ENCODE results near the gene DTNB.
"Not testable (repeated sequence)": the region's sequence is repeated elsewhere in the genome, so short reads cannot be mapped to it uniquely, and the experiment has no call there.

DTNB gene

DNA sequence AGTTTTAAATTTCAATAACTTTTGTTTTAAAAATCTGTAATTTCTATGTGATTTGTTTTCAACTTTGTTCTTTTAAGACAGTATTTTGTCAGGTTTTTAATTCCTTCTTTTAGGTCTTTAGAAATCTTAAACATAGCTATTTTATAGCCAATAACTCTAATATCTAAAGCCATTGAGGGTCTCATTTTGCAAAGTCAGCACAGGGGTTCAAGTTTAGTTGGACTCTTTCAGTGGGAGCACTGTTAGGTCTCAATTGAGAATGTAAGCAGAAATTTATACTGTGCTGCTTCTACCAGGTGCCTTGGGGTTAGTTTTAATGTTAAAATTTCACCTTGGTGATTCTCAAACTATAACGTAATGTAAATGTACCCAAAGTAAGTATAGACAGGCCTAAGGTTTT lies 226.4 kb downstream of the DTNB start:
- DNase-seq, result no peak

- no peak for DNase-seq
These were observed 227.3 kb downstream of the DTNB start for GRCh38 chr2:25446122-25446521.

GRCh38 chr2:25445464-25445863 lies 227.9 kb downstream of the DTNB start:
- no peak for DNase-seq

DNA sequence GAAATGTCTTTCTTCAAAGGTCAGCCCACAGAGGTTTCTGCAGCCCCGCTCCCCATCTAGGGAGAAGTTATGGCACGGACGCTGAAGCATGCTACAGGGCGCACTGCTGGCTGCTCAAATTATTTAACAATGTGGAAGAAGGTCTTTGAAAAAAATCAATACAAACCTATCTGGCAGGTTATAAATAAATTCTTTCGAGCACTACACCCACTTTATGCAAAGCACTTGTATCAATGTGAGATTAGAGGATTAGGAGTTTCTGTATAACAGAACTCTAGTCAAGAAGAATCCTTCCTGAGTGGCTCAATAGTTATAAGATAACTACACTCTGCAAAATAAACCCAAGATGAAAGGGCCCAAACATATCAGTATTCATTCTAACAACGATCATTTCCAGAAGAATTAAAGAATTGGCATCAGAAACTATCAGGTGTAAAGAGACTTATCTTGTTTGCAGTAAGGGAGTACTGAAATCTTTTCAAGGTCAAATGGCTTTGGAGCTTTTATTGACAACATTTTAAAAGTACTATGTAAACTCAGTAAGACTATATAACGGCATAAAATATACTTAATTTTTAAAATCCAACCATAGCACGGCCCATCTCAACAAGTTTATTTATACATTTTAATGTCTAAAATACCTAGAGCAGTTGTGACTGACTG lies 228.6 kb downstream of the DTNB start:
- no peak for DNase-seq

DNA sequence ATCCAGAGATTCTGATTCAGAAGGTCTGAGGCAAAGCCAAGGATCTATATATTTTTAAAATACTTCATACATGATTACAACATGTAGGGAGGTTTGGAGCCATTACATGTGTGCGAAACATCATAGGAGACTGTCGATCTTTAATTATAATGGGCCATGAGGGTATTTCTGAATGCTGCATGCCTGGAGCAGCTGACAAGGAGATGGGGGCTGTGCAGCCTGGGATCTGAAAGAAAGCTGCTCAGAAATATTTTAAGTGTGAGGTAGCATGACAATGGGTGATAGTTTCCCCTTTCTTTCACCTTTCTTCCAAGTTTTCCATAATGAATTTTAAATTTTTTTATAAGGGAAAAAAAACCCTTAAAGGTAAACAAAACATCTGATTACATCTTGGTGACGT lies 229.6 kb downstream of the DTNB start:
- DNase-seq, result no peak

GRCh38 chr2:25441353-25441752 lies 232.0 kb downstream of the DTNB start:
- no peak for DNase-seq

DNA sequence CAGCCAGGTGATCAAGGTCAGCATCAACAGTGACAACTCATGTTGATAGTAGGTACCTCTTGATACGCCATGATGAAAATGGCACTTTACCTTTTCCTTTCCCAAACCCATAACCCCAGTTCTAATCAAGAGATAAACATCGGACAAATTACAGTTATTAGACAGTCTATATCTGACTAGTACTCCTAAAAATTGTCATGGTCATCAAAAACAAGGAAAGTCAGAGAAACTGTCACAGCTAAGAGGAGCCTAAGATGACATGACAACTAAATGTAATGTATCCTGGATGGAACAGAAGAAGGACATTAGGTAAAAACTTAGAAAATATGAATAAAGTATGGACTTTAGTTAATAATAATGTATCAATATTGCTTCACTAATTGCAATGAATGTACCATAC lies 234.6 kb downstream of the DTNB start:
- DNase-seq, result no peak

DNA sequence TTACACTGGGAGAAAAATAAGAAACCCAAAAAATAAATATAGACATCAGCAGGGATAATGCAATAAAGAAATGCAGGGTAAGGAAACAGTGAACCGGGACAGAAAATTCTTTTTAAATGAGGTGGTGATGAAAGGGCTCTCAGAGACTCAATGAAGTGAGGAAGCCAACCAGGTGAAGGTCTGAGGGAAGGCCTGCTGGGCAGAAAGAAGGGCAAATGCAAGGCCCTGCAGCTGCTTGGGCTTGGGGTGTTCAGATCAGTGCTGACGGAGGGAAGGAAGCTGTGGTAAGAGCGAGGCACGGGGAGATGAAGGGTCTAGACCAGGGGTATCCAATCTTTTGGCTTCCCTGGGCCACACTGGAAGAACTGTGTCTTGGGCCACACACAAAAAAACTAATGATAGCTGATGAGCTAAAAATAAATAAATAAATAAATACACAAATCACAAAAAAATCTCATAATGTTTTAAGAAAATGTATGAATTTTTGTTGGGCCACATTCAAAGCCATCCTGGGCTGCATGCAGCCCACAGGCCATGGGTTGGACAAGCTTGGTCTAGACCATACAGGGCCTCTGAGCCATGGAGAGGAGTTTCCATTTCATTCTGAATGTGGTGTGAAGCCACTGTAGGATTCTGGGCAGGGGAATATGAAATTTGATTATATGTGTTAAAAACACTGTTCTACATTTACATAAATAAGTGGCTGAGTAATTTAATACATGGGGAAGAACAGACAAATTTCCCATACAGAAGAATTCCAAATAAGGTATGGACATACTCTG lies 235.3 kb downstream of the DTNB start:
- no peak for DNase-seq

GRCh38 chr2:25435421-25435820 lies 238.0 kb downstream of the DTNB start:
- no peak for DNase-seq

GRCh38 chr2:25431604-25432003 lies 241.8 kb downstream of the DTNB start:
- no peak for DNase-seq

DNA sequence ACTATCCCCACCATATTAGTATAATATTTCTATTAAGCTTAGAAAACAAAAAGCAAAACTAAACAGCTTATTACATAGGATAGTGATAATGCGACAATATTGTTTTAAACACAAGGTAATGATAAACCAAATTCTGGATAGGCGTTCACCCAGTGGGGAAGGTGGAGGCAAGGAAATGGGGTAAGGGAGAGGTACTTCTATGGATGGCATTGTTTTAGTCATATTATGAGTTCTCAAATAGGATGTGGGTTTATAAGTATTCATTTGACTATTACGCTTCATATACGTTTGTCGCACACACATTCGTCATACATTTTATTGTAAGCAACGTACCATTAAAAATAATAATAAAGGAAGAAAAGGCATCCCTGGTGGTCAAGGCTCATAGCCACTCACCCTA lies 242.8 kb downstream of the DTNB start:
- DNase-seq, result no peak

DNA sequence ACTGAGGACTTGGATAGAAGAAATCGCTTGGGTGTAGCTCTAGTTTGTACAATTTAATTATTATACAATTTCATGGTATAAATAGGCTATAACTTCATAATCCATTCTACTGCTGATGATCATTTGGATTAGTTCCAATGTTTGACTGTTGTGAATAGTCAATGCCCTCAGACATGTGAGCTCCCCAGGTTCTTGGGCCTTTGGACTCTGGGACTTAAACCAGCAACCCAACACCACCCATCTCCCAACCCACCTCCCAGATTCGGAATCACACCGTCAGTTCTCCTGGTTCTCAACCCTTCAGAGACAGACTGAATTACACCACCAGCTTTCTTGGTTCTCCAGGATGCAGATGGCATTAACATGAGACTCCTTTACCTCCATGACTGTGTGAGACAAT lies 247.1 kb downstream of the DTNB start:
- DNase-seq, result no peak

GRCh38 chr2:25424426-25425028 lies 248.8 kb downstream of the DTNB start:
- DNase-seq, result no peak

DNA sequence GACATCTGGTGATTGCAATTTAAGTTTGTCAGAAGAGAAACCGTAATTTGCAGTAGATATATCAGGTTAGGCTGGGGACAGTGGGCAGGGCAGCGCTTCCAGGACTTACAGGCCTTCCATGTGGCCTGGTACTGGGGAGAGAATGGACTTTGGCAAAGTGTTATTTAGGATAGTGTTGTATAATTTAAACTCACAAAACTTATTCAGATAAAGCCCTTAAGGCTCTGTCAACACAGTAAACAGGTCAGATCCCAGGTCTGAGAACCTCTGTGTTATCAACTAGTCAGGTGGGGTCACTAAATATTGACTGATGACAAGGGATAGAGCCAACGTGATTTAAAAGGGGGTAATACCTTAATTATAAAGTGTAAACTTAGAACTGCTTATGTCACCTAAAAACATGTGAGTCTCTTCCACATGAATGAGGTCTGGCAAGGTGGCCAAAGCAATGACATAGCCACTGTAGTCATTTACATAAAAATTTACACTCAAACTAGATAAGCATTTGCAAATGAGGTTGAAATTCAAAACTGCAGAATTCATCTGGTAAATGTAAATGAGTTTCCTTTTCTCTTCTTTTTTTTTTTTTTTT lies 251.5 kb downstream of the DTNB start:
- DNase-seq, result no peak

- no peak for DNase-seq
These were observed 252.1 kb downstream of the DTNB start for GRCh38 chr2:25421289-25421688.

- DNase-seq, result no peak
These were observed 252.5 kb downstream of the DTNB start for GRCh38 chr2:25420820-25421237.

DNA sequence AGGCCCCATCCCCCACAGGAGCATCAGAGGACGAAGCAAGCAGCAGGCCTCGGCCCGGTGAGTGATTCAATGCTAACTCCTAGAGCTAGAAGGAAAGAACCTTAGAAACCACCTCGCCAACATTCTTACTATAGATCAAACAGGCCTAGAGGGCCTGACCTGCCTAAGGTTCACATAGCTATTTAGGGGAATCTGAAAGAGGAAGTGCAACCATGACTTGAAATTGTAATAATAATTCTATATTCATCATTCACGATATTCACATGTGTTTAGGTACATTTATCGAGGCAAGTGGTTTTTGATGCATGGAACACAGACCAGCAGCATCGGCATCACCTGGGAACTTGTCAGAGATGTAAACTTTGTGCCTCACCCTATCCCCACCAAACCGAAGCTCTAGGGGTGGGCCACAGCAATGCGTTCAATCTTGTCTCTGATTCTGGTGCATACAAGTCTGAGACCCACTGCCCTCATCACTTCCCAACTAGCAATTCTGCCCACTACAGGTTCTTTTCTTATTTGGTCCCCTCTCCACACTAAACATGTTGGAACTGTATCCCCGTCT lies 253.6 kb downstream of the DTNB start:
- DNase-seq, result no peak

DNA sequence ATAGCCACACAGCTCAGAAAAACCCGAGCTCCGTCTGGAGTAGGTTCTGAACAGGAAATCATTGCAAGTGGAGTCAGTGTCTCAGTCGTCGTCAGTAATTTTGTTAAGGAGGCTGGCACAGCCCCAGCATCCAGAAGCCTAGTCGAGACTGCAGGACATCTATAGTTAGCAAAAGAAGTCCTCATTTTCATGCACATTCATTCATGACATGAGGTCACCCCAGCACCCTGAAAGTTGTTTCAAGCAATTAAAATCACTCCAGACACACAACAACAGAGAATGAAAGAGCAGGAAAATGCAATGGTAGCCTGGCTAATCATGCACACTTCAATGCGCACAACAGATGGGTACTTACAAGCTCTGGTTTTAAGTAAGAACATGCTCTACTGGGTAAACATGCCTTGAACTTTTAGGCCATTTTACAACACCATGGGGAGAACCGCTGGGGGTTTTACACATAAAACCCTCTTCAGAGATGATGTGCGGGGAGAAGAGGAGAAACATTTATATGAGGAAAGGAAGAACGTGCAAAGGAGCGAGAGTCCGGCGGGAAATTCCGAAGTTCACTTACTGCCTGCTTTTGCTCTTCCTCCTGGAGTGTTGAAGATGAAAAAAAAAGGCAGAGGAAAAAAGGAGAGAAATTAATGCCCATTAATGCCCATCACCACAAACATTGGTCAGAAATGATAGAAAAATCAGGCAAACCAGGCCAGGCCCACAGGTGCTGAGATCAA lies 254.3 kb downstream of the DTNB start:
- DNase-seq, result no peak

DNA sequence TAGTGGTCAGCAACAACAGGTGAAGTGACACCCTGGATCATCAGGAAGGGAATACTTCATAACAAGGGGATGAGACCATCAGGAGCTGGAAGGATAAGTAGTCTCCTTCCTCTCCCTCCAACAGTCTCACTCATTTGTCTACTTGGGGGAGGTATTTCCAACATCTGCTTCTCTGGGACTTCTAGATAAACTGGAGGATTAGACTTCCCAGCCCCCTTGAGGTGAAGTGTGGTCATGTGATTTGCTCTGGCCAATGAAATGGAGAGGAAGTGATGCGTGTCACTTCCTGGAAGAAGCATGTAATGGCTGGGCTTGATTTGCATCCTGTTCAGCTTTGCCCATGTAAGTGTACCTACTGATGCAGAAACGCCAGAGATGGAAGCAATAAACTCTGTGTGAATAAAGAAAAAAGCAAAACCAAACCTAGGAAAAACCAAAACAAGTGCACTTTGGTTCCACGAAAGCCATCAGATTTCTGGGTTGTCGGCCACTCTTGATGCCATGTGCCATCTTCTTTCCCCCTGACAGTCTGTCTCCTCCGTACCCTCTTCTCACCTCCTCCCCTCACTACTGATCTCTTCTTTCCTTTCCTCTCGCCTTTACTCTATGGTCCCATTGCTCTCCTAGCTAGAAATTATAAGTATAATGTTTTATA lies 255.5 kb downstream of the DTNB start:
- DNase-seq, result no peak

- DNase-seq, result no peak
These were observed 256.7 kb downstream of the DTNB start for GRCh38 chr2:25416674-25417073.

DNA sequence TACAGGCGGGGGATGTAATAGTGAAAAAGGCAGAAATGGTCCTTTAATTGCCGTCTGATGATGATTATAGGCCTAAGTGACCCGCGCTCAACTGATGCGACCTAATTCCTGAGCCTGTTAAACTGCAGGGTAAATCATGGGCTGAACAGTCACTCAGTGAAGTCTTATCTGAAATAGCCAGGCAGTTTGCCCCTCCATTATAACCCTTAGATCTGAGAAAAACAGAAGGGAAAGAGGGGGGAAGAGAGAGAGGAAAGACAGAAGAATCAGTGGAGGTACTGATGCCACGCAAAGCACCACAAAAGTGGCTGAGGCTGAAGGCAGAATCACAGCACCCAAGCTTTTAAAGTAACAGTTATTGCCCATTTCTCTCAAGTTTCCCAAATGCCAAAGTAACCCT lies 258.6 kb downstream of the DTNB start:
- no peak for DNase-seq

DNA sequence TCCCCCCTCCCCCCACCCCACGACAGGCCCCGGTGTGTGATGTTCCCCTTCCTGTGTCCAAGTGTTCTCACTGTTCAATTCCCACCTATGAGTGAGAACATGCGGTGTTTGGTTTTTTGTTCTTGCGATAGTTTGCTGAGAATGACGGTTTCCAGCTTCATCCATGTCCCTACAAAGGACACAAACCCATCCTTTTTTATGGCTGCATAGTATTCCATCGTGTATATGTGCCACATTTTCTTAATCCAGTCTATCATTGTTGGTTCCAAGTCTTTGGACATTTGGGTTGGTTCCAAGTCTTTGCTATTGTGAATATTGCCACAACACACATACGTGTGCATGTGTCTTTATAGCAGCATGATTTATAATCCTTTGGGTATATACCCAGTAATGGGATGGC lies 260.0 kb downstream of the DTNB start:
- not testable (repeated sequence) for DNase-seq
